SJSA1 (cell line): ENCODE measurements around the gene FUT9. TPM values are rescaled to one million over a fixed set of nuclear protein-coding genes. Genes with fewer than 3 reads are reported as not detected.
"Not testable (repeated sequence)": the region's sequence is repeated elsewhere in the genome, so short reads cannot be mapped to it uniquely, and the experiment has no call there.

Source experiments
- DNase-seq, 2 experiments: peaks; one replicate each; pipeline ENCODE4 v3.0.0-alpha.2; 2015 to 2020; ENCODE audit warnings: low spot score in 2 of 2, low read depth in 1 of 2
- H3K27ac ChIP-seq: fragments of 250-450 bp; sonication (Bioruptor Pico); 2 replicates; pipeline ENCODE4 v1.5.1; 2020; ENCODE audit warnings: mild to moderate bottlenecking, moderate library complexity
- H3K27me3 ChIP-seq: fragments of 250-450 bp; sonication (Bioruptor Pico); replicated peaks from 2 replicates; pipeline ENCODE4 v1.5.1; 2020; ENCODE audit warnings: mild to moderate bottlenecking, moderate library complexity
- H3K36me3 ChIP-seq: fragments of 250-450 bp; sonication (Bioruptor Pico); 2 replicates; pipeline ENCODE4 v1.5.1; 2020; ENCODE audit warnings: mild to moderate bottlenecking
- H3K4me1 ChIP-seq: fragments of 250-450 bp; sonication (Bioruptor Pico); replicated peaks from 2 replicates; pipeline ENCODE4 v1.6.1; 2021; ENCODE audit warnings: mild to moderate bottlenecking
- H3K4me3 ChIP-seq: fragments of 250-450 bp; sonication (Bioruptor Pico); 2 replicates; pipeline ENCODE4 v1.5.1; 2020; ENCODE audit warnings: mild to moderate bottlenecking
- H3K9me3 ChIP-seq: fragments of 250-450 bp; sonication (Bioruptor Pico); replicated peaks from 2 replicates; pipeline ENCODE4 v1.5.1; 2020; ENCODE audit warnings: mild to moderate bottlenecking
- total RNA-seq: library from RNA; depleted of rRNA; stranded (reverse); fragments of >200 nt; shearing (Covaris generic); gene quantifications from 2 replicates; pipeline ENCODE4 v1.2.3, GENCODE V29; 2014

FUT9 gene
- total RNA-seq, 1 experiment from 2014 or later: not detected

GRCh38 chr6:96227135-96227534, 211.4 kb downstream of the FUT9 start:
- Histone ChIP-seq H3K27ac (no peak overlapping the region), H3K4me1 (no peaks in the 10 kb centered on the region), H3K27me3 (no peaks in the 10 kb centered on the region), H3K4me3 (no peak overlapping the region), H3K36me3 (no peaks in the 10 kb centered on the region), H3K9me3 (no peaks in the 10 kb centered on the region)
- DNase-seq: no peak

GRCh38 chr6:96234444-96234843, 218.7 kb downstream of the FUT9 start:
- Histone ChIP-seq H3K4me3 (no peak overlapping the region), H3K4me1 (no peaks in the 10 kb centered on the region), H3K27ac (no peak overlapping the region), H3K36me3 (no peaks in the 10 kb centered on the region), H3K9me3 (no peaks in the 10 kb centered on the region), H3K27me3 (no peaks in the 10 kb centered on the region)
- DNase-seq: no peak

GRCh38 chr6:96235927-96236326, 220.2 kb downstream of the FUT9 start:
- H3K4me1 ChIP-seq: no peaks in the 10 kb centered on the region
- no peaks in the 10 kb centered on the region for H3K9me3 ChIP-seq
- no peak overlapping the region for H3K27ac ChIP-seq
- no peaks in the 10 kb centered on the region for H3K27me3 ChIP-seq
- no peak overlapping the region for H3K4me3 ChIP-seq
- DNase-seq: no peak
- H3K36me3 ChIP-seq: no peaks in the 10 kb centered on the region

GRCh38 chr6:96236471-96236870, 220.7 kb downstream of the FUT9 start:
- Histone ChIP-seq H3K4me3 (no peak overlapping the region), H3K9me3 (no peaks in the 10 kb centered on the region), H3K27ac (no peak overlapping the region), H3K4me1 (no peaks in the 10 kb centered on the region), H3K27me3 (no peaks in the 10 kb centered on the region), H3K36me3 (no peaks in the 10 kb centered on the region)
- DNase-seq: no peak

- H3K4me1 ChIP-seq: no peaks in the 10 kb centered on the region
- H3K4me3 ChIP-seq: no peak overlapping the region
- no peaks in the 10 kb centered on the region for H3K36me3 ChIP-seq
- H3K9me3 ChIP-seq: no peaks in the 10 kb centered on the region
- no peak overlapping the region for H3K27ac ChIP-seq
- DNase-seq: no peak
- H3K27me3 ChIP-seq: no peaks in the 10 kb centered on the region
Measured at GRCh38 chr6:96237638-96238347, 222.0 kb downstream of the FUT9 start.

GRCh38 chr6:96246563-96246962, 230.8 kb downstream of the FUT9 start:
- Histone ChIP-seq H3K4me1 (no peaks in the 10 kb centered on the region), H3K9me3 (no peaks in the 10 kb centered on the region), H3K36me3 (no peaks in the 10 kb centered on the region), H3K27me3 (no peaks in the 10 kb centered on the region), H3K4me3 (no peak overlapping the region), H3K27ac (no peak overlapping the region)
- no peak for DNase-seq

- no peak overlapping the region for H3K4me3 ChIP-seq
- no peaks in the 10 kb centered on the region for H3K4me1 ChIP-seq
- H3K27ac ChIP-seq: no peak overlapping the region
- no peaks in the 10 kb centered on the region for H3K27me3 ChIP-seq
- H3K9me3 ChIP-seq: no peaks in the 10 kb centered on the region
- no peaks in the 10 kb centered on the region for H3K36me3 ChIP-seq
- DNase-seq: no peak
Measured at GRCh38 chr6:96249755-96250154, 234.0 kb downstream of the FUT9 start.

- DNase-seq: no peak
- Histone ChIP-seq H3K27me3 (no peaks in the 10 kb centered on the region), H3K27ac (no peak overlapping the region), H3K9me3 (no peaks in the 10 kb centered on the region), H3K4me1 (no peaks in the 10 kb centered on the region), H3K4me3 (no peak overlapping the region), H3K36me3 (no peaks in the 10 kb centered on the region)
Measured at GRCh38 chr6:96257751-96258150, 242.0 kb downstream of the FUT9 start.

GRCh38 chr6:96260787-96261430, 245.1 kb downstream of the FUT9 start:
- H3K36me3 ChIP-seq, H3K9me3 ChIP-seq: not testable (repeated sequence)

More at GRCh38 chr6:96260787-96261430, 245.1 kb downstream of the FUT9 start:
- DNase-seq, H3K27me3 ChIP-seq, H3K27ac ChIP-seq, H3K4me1 ChIP-seq, H3K4me3 ChIP-seq: not testable (repeated sequence)
